A172 (cell line): Measurements from ENCODE around the gene VPS33A. TPM values are rescaled to one million over a fixed set of nuclear protein-coding genes. Genes with fewer than 3 reads are reported as not detected.

Source experiments
- DNase-seq: peaks from one replicate; pipeline ENCODE4 v3.0.0-alpha.2; 2015; ENCODE audit warnings: low spot score
- total RNA-seq: library from RNA; depleted of rRNA; stranded (reverse); fragments of >200 nt; shearing (Covaris generic); gene quantifications from 2 replicates; pipeline ENCODE4 v1.2.3, GENCODE V29; 2014

VPS33A gene
- total RNA-seq, 1 experiment from 2014 or later = 33.1 TPM

DNA sequence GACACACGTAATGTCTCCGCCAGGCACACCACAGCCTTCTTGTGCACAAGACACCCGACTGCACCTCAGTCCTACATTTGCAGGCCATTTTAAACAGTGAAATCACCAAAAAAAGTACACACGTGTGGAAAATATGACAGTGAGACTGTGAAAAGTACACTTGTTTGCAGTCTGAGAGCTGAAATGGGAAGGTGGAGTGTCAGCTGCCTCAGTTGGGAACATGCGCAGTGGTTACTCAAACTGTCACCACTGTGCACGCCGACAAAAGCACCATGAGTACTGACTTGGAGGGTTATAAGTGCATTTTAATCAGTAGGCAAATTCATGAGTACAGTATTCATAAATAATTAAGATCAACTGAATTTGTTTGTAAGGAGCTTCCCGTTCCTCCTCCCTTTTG lies 15.8 kb downstream of the VPS33A start:
- no peak for DNase-seq

DNA sequence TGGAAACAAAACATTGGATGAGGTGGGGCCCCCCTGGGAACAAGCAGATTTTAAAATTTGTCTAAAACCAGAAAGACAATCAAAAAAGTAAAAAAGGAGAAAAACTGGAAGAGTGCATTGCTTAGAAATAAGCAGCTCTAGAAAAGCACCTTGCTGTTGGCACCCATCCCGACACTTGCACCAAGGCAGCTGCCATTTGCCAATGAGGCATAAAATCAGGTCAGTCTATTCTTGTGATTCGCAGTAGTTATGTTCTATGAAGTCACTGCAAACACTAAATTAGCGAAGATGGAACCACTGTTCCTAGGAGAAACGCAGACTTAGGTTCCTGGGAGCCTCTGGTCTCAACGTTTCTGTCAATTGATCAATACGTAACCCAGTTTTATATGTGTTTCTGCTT lies 16.2 kb downstream of the VPS33A start:
- DNase-seq = no peak

DNA sequence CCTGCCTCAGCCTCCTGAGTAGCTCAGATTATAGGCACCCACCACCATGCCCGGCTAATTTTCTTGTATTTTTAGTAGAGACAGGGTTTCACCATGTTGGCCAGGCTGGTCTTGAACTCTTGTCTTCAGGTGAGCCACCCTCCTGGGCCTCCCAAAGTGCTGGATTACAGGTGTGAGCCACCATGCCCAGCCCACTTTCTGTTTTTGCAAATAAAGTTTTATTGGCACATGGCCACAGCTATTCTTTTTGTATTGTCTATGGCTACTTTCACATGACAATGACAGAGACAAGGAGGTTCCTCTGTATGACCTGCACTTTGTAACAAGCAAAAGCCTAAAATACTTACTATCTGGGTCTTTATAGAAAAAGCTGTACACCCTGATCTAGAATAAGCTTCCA lies 20.7 kb downstream of the VPS33A start:
- DNase-seq = no peak

DNA sequence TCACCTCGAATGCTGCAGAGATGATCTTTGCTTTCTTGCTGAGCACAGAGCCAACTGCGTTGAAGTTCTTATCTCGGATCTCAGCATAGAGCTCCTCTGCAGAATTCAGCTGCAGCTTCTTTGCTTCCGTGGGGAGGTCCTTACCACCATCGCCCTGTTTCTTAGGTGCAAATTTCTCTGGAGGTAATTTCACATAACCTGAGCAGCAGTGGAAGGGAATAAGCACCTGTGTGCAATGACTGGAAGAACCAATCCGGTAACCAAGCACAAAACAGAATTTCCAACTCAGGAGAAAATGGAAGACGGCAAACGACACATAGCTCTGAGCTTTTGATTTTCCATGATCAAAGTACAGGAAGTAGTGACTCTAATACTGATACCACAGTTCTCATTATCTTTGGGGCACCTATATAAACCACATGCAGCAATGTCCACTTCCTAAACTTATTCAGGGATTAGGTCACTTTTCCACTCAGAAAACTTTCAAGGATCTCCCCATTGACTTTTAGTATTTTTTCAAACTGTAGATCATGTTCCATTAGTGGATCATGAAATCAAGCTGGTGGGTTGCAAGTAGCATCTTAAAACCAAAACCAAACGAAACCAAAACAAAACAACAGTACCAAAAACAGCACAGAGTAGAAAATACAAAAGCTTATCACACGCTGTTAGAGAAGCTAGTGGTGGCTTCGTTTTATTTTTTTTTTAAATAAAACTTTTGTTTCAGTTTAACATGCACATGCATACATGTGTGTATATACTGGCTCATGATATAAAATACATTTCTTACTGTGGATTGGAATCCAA lies 21.5 kb downstream of the VPS33A start:
- no peak for DNase-seq

DNA sequence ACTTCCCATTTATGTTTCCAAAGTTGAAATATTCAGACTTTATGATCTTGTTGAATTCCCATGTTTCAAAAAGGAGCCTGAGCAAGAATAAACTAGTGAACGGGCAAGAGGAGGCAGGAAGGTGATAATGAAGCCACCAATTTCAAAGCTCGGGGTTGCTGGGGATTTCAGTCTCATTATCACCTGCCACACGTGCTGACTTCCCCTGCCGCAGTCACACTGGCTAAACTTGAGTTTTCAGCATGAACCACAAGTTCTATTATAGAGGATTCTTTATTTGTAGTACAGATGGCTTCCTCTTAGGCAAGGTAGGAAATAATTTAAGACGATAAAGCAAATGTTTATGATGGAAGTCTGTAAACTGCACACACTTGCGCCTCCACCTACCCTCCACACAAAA lies 22.3 kb downstream of the VPS33A start:
- DNase-seq = no peak

DNA sequence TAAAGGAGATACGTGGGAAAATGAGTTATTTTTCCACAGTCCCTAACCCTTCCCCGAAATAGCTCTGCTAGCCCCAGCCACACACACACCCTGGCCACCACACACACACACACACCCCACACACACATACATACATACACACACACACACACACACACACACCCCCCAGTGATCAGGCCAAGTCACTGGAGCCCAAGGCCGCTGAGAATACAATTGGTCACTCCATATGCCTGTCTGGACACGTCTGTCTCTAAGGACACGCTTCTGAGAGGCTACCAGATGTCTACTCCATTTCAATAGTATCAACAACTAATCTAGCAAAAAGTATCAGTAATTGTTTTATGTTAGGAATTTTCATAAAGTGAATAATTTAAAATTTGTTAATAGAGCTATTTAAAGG lies 27.4 kb downstream of the VPS33A start:
- DNase-seq = no peak

DNA sequence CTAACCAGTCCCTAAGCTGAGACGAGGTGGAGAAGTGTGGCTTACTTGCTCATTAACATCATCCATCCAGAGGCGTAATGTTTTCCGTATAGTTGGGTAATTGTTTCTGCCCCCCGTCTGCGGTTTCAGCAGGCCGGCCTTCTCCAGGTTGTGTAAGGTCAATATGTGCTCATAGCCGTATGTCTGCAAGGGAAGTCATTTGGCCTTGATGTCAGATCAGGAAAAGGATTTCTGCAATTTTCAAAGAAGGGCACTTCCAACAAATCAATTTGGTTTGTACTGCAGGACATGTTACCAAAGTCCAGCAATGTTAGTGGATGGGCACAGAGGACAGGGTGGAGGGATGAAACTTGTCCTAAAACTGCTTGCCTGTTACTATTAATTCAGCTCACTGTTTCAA lies 30.6 kb downstream of the VPS33A start:
- DNase-seq = no peak

DNA sequence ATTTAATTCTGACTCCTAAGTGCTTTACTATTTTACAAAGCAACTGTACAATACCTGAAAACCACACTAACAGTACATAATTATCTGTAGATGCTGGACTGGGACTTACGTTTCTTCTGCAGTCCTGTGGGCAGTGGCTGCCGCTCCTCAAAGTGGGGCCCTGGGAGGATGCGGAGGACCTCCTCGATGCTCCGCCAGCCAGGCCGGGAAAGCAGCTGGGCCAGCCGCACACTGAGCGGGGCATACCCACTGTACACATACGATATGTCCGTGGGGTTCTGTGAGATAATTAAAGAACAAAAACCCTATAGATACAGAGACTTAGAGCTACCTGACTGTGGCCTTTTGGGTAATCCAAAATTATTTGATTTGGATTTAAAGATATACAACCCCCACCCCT lies 33.6 kb downstream of the VPS33A start:
- DNase-seq = no peak

DNA sequence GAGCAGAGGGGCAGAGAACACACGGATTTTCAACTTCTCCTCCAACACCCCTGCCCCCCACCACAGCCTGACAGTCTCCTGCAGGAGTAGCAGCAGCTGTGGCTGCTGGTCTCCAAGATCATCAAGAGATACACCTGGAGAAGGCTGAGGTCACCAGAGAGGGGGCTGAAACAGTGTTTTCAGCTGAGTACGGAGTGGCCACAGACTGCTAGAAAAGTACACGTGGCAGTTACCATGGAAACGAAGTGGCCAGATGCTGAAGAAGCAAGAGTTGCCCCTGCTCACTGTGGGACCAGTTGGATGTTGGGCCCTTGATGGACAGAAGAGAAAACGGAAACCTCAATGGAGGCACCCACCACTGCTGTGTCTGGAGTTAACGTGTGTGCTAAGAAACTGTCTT lies 35.5 kb downstream of the VPS33A start:
- DNase-seq = no peak

DNA sequence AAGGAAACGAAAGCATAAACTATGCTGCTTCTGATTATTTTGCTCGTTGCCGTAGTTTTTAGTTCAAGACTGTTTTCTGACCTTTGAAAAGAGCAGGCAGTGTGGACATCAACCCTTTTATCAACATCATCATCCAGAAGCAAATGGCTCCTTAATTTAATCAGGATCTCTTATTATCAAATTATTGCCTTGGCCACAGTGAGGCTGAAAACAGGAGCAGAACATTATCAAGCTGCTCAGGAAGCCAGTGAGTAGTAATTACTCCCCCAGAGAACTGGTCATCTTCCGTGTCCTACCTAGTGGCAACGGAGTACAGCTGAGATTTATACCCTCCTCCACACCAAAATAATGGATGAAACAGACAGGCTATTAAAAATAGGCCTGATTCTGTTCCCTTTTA lies 38.2 kb downstream of the VPS33A start:
- DNase-seq = no peak

DNA sequence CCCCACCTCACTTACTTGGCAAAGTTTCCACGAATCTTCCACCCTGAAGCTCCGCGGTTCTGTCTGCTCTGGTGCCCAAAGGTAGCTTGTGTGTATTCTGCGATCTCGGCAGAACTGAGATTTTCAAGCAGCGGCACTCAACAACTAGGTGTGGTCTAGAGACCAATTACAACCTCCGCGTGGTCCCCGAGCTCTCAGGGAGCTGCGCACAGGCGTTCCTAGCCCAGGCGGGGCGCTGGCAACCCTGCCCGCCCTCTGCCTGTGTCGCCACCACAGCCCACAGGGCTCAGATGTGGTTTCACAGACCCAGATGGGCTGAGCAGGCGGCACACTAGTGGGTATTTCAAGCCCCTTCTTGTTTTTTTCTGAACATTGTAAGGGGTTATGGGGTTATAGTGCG lies 39.0 kb downstream of the VPS33A start:
- DNase-seq = no peak

DNA sequence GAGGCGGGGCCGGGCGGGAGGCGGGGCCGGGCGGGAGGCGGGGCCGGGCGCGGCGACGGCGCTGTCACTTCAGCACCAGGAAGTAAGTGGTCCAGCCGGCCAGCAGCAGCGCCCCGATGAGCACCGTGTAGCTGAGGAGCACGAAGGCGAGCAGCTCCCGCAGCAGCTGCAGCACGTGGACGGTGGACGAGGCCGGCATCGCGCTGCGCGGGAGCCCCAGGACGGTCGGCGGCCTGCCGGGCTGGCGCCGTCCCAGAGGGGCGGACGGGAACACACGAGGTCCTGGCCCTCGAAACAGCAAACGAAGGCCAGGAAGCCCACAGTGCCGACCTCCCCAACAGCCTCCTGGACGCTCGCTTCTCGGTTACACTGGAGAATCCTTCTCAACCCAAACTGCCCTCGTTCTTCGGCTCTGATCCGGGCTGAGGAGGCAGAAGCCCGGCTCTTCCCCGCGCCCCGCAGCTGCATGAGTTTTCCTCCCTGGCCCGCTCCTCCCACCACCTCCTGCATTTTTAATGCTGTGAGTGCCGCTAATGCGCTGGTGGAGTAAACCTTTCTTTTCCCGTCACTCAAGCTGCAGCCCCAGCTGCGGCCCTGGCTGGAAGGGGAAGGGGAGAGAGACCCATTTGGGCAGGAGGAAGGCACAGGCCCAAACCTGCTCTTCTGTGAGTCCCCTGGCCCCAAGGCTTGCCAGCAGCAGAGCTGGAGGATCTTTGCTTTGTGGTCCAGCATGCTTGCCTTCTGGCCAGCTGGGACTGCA lies 39.7 kb downstream of the VPS33A start:
- no peak for DNase-seq

DNA sequence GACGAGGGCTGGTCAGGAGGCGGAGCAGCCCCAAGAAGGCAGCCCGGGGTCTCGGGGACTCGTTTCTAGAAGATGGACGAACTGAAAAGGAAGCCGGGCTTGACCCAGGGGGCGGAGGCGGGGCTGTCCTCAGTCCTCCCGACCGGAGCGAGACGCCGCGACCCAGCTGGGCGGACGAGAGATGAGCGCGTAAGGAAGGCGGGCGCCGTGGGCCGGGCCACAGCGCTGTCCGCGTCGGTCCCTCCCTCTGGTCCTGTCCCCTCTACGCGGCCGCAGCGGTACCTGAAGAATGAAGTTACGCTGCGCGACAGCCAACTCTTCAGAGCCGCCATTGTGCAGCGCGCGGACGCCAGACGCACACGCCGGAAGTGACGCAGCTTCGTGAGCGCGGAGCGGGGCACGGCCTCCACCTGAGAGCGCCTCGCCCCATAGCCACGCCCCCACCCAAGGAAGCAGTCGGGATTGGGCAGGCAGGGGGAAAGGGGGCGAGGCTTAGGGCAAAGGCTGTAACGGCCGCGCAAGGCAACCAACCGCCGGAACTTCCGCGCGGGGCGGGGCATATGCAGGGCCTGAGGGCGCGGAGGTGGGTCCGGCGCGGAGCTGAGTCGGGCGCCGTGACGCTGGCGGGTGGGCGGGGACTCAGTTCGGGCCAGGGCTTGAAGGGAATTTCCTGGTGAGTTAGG lies 40.5 kb downstream of the VPS33A start, which contains the start of gene DIABLO:
TSS of gene DIABLO (minus strand) at position 370 of the 683 bp plus-strand sequence. CDS start at position 332, 38 bp downstream.
- peak; percentile 98 for DNase-seq

DNA sequence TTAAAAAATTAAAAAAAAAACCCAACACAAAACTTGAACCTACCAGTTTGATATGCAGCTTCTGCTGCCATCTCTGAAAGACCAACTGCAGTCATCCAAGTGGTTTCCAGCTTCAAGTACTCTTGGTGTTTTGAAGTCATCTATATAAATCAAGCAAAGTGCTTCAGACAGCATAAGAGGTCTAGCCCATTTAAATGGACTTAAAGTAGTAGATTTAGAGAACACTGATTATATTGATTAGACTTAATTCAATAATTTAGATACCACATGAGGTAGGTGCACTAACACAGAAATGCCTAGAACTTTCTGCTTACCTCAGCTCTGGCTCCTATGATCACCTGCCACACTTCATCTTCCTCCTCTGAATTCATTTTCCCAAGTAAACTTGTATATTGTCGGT lies 49.8 kb downstream of the VPS33A start:
- DNase-seq = no peak

DNA sequence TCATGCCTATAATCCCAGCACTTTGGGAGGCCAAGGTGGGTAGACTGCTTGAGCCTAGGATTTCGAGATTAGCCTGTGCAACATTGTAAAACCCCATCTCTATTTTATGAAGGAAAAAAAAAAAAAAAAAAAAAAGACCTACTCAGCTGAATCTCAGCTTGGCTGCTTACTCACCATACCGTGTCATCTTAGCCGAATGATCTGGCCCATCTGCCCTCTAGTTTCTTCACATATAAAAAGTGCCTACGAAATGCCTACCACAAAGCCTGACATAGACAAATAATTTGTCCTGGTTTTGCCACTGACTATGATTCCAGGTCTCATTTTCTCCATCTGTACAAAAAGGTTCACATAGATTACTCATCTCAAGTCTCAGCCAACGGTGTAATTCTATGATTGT lies 50.5 kb downstream of the VPS33A start:
- DNase-seq = no peak

DNA sequence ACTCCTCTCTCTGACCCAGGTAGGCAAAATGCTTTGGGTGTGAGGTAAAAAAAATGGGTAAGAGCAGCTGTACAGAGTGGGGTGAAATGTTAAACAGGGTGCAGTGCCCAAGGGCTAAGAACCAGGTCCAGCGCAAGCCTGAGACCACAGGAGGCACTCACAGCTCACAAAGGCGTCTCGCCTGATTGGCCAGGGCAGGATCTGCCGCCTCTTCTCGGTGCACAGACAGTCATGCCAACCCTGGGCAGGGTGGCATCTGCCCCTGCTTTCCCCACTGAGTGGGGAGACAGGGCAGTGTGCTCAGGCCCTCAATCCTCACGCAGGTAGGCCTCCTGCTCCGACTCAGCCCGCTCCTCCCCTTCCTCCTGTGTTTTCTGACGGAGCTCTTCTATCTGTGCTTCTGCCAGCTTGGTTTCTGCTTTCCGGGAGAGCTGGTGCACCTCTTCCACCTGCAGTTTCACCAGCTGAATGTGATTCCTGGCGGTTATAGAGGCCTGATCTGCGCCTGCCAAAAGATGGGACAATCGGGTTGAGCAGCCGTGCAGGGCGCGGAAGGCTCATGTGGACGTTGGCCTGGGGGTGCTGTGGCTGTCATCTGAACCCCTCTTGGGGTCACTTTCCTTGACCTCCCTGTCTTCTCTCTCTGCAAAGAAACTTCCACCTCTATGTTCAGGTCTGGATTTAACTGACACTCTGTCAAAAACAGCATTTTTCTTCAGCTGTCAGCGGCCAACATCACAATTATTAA lies 58.0 kb downstream of the VPS33A start:
- DNase-seq = no peak

DNA sequence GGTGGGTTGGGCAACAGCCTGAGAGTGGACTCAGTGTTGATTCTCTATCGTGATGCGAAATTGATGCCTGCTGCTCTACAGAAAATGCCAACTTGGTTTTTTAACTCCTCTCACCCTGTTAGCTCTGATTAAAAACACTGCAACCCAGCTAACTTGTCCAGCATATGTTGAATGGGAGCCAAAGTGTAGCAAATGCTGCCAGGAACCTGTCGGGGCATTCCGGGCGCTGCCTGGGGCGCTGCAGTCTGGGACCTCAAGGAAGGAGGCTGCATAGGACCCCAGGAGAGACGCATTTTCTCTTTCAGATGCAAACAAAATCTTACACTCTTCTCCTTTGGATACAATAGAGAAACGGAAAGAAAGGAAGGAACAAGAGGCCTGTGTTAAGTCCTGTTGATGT lies 58.9 kb downstream of the VPS33A start:
- no peak for DNase-seq

DNA sequence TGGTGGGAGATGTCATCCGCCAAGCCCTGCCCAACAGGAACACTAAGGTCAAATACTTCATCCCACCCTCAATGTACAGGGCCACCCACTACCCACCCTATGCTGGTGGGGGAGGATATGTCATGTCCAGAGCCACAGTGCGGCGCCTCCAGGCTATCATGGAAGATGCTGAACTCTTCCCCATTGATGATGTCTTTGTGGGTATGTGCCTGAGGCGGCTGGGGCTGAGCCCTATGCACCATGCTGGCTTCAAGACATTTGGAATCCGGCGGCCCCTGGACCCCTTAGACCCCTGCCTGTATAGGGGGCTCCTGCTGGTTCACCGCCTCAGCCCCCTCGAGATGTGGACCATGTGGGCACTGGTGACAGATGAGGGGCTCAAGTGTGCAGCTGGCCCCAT lies 59.3 kb downstream of the VPS33A start:
- no peak for DNase-seq

DNA sequence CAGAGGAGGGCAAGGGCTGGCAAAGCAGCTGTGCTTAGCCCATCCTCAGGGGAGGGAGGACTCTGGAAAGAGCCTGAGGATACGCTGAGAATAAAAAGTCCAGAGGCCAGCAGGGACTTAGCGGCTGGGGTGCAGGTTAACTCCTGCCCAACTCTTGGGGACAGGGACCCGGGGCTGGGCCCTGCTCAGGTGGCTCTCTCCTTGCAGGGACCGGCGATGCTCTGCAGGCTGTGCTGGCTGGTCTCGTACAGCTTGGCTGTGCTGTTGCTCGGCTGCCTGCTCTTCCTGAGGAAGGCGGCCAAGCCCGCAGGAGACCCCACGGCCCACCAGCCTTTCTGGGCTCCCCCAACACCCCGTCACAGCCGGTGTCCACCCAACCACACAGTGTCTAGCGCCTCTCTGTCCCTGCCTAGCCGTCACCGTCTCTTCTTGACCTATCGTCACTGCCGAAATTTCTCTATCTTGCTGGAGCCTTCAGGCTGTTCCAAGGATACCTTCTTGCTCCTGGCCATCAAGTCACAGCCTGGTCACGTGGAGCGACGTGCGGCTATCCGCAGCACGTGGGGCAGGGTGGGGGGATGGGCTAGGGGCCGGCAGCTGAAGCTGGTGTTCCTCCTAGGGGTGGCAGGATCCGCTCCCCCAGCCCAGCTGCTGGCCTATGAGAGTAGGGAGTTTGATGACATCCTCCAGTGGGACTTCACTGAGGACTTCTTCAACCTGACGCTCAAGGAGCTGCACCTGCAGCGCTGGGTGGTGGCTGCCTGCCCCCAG lies 60.0 kb downstream of the VPS33A start:
- DNase-seq = no peak

DNA sequence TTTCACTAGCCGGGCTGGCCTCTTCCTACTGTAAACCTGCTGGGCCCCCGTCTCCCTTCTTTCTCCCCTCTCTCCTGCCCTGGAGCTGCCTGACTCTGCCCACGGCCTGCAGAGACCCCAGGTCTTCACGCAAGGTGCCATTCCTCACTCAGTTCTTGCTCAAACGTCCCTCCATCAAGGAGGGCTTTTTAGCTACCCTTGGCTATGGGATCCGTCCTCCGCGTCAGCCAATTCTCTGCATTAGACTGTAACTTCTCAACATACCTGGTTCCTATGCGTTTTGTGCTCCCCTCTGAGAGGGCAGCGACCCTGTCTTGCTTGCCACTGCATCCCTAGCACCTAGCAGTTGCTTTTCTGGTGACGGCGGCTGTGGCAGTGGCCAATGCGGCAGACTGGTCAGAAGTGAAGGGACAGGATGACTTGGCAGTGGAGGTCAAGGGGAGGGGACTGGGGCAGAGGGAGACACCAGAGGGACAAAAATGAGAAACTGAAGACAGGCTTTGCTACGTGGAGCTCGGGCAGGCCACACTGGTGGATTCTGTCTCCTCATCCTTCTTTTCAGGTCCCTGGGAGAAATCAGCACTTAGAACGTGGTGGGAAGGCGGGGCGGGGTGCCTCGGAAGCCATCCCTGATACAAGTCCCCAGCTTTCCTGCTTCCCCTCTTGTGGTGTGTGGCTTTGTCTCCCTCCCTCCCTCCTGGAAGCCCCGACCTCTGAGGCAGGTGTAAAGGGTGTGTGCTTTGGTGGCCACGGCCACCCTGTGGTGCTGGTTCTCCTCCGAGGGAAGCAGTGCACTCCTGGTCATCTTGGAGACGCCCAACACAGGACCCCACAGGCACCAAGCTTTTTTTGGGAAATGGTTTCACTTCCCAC lies 61.0 kb downstream of the VPS33A start:
- no peak for DNase-seq
